Measurements from ENCODE around the gene ACTRT3.

Gene ACTRT3

DNA sequence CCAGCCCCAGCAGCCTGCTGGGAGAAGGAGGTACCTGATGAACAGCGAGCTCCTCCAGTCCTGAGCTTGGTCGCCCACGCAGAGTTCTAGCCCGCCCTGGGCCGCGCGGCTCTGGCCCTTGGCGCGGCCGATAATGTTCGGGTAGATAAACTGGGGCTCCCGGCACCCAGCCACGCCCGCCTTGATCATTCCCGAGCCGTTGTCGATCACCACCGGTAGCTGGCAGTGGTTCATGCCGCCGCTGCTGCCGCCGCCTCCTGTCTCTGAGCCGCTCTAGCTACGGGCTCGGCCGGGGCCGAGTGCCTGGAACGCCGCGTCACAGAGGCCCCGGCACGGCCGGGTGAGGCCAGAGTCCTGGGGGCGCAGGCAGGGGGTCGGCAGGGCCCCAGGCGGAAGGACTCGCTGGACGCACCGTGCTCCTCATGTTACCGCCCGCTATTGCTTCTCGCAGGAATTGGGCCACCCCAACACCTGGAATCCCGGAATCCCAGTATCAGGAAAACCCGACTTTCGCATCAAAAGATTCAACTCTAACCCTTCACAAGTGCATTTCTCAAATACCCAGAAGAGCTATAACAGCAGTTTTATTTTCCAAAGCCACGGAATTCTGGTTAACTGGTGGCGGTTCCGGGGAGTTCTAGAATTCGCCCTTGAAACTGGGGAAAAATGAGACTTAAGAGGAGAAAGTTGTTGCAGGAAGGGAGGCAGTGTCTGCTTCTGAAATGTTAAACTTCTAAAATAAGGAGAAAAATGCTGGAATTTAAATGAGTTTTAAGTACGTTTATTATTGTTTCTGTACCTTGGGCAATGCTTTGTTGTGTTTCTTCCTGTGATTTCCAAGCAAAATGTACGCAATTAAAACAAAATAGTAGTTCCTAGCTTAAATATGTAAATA, at the start of gene ACTRT3:
Gene ACTRT3 (minus strand): TSS at position 275 of the 895 bp plus-strand sequence. CDS start 41 bp downstream, at position 234.
- DNase-seq = peak; percentile 60 to 64

DNA sequence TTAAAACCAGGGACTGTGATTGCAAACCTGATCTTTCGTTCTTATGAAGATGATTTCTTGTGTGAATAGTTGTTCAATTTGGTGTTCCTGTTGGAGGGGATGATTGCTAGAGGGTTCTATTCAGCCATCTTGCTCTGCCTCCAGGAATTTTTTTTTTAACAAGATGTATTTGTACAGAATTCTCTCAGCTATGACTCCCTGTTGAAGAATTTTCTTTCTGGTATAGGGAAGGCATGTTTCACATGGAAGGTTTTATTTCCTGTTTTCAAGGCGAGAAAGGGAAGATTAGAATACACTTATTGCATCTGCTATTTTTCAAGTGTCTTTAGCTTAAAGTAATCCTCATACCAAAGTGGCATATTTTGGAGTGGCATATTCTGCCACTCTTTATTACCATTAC, 49.0 kb upstream of the ACTRT3 start:
- DNase-seq = no peak

DNA sequence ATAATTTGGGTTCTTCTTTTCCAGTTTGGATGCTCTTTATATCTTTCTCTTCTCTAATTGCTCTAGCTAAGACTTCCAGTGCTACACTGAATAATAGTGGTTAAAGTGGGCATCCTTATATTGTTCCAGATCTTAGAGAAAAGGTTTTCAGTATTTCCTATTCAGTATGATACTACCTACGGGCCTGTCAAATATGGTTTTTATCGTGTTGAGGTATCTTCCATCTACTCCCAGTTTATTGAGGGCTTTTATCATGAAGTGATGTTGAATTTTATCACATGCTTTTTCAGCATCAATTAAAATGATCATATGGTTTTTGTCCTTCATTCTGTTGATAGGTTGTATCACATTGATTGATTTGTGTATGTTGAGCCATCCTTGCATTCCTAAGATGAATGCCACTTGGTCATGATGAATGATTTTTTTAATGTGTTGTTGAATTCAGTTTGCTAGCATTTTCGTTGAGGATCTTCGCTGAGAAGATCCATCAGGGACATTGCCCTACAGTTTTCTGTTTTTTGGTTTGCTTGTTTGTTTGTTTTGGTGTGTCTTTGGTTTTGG, 46.3 kb upstream of the ACTRT3 start:
- no peak for DNase-seq

DNA sequence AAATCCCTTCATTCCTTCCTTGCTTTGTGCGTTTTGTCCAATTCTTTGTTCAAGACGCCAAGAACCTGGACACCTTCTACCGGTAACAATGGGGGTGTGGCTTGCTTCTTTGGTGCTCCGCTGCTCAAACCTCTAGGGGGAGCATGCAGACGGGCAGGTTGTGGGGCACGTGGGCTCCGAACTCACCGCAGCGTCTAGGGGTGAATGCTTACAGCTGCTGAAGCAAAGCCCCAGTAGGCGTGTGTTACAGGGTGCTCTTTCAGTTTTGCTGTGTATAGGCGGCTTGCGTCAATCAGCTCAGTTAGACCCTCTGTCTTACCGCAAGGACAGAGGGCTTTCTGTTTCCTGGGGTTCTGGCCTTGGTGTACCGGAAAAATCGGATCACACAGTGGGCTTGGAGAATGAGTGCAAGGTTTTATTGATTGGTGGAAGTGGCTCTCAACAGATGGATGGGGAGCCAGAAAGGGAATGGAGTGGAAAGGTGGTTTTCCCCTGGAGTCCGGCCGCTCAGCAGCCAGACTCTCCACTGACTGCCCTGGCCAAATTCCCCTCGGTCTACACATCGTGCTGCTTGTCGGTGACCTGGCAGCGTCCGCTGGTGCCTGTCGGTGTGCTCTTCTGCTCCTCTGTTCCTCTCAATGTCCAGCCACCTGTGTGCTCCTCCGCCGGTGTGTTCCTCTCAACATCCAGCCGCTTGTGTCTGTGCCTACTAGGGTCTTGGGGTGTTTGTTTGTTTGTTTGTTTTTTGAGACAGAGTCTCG, 44.6 kb upstream of the ACTRT3 start:
- DNase-seq = peak; percentile 88 to 91

DNA sequence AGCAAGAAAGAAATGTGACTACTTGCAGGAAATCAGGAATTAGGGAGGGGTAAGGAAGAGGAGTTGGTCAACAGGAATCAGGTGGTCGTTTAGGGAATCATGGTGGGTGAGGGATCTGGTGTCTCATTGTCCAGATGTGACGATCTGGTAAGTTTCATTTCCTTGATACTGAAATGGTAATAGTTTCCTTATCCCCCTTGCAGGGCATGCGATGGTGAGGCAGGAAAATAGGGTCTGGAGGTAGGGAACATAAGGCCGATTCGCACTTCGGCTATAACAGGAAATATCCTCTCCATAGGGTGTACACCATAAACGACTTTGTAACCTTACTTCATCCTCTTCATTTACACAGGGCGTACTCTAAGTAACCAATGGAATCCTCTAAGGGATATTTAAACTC, 43.9 kb upstream of the ACTRT3 start:
- peak; percentile 46 to 60 for DNase-seq

DNA sequence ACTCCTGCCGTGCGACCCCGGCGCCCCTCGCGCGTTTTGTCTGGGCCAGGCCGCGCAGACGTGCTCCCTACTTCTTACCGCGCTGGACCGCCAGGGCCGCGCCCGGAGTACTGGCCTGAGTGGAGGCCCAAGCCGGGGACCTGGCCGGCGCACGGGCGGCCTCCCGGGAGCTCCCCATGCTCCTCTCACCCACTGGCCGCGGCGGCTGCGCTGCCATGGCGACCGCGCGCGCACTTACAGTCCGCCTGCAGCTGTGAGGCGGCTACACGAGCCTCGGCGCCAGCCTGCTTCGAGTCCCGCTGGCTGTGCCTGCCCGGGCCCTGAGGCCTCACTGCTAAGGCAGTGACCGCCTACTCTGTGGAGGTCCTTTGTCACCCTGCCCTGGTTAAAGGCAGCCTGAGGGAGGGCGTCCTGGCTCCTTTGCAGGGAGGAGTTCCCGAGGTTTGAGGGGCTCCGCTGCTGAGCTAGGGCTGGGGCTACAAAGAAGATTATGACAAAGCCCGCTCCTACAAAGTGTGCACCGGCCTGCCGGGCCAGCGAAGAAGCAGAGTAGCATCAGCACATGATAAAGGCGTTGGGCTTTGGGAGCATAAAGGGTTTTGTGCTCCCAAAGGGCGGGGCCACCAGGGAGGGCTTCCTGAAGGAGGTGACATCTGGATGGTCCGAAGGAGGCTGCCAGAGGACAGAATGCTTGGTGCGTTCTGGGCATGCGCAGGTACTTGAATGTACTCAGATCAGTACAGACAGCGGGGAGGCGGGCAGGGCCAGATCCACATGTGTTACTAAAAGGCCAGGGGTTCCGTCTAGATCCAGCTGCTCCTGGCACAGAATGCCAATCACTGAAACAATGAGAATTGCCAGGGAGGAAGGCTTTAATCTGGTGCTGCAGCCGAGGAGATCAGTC, 43.2 kb upstream of the ACTRT3 start, which contains the start of the genes LRRC34 and LRRIQ4:
Gene LRRC34 (minus strand): TSS at position 573 of the 904 bp plus-strand sequence. CDS start 356 bp downstream, at position 217.
Gene LRRIQ4 (plus strand): TSS at position 539 of the 904 bp plus-strand sequence. CDS start 9,052 bp downstream, outside the sequence.
- DNase-seq = peak; percentile 91 to 92

DNA sequence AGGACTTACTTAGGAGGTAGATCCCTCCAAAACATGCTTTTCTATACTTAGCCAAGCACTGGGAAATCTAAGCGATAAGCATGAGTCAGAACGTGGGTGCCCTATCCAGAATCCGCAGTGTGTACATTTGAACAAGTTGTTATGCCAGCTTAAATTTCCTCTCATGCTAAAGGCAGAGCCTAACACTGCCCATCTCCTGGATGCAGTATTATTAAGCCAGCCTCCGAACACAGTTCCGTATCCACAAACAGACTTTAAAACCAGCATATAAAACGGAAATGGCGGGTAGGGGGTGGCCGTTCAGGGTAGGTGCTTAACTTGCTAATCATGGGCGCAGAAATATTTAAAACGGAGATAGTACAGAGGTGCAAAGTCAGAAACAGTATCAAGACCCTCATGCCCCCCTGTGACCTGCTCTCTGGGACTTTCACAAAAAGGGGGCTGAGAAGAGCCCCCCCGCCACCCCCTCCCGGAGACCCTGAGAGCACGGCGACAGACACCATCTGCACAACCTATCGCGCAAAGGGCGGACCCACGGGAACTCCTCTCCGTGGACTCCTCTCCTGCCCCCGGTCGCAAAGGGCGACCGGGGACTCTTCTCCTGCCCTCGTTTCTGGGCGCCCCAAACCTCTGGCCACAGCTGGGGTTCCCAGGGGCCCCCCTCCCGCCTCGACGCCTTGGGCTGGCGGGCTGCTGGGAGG, 42.4 kb upstream of the ACTRT3 start:
- DNase-seq = peak; percentile 68 to 76

DNA sequence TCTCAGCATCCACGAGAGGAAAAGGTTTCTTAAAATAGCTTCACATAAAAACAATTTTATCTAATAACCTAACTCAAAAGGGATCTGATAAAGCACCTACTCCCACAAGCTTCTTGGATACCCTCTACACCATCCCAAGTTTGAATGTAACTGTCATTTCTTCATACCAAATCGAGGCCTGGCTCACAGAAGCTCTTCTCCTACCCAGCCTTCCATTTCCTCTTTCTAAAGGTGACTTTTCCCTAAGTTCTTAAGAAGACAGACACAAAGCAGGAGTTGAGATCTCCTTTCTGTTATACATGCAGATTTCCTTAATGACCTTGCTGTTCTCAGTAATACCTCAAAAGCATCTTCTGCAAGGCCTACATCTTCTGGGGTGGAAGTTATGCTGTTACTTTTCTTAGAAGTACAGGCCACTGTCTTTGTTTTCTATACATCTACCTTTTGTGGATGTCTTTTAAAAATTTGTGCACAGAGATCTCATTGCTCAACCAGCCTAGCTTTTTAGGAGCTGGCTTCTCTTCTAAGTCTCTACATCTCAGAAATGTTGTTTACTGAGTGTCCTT, 40.0 kb upstream of the ACTRT3 start:
- DNase-seq = peak; percentile 27 to 29

DNA sequence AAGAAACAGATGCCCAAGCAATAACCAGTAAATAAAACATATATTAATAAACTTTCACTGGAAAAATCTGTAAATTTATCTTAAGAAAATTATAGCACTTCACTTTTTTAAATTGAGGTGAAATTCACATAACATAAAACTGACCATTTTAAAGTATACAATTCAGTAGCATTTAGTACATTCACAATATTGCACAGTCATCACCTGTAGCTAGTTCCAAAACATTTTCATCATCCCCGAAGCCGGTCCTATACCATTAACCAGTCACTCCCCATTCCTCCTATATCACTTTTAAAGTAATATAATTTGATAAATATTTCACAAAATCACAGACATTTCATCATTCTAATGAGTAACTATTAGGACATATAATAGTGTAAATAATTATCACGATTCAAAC, 35.3 kb upstream of the ACTRT3 start:
- DNase-seq = no peak

DNA sequence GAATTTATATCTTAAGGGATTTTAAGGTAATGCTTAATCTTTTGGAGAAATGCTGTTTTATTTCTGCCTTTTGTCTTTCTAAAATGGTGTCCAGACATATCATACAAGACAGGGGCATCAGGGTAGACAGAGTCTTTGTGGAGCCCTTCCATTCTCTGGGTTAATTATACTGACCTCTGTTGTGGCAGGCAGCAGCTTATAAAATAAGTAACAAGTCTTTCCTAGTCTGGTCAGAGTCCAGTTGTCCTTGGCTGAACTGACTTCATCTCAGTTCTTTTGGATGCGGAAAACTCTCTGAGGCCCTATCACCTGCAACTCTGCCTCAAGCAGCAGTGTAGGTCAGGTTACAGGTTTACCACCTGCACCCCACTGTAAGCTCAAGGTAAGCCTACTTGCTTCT, 23.0 kb upstream of the ACTRT3 start:
- DNase-seq = no peak

DNA sequence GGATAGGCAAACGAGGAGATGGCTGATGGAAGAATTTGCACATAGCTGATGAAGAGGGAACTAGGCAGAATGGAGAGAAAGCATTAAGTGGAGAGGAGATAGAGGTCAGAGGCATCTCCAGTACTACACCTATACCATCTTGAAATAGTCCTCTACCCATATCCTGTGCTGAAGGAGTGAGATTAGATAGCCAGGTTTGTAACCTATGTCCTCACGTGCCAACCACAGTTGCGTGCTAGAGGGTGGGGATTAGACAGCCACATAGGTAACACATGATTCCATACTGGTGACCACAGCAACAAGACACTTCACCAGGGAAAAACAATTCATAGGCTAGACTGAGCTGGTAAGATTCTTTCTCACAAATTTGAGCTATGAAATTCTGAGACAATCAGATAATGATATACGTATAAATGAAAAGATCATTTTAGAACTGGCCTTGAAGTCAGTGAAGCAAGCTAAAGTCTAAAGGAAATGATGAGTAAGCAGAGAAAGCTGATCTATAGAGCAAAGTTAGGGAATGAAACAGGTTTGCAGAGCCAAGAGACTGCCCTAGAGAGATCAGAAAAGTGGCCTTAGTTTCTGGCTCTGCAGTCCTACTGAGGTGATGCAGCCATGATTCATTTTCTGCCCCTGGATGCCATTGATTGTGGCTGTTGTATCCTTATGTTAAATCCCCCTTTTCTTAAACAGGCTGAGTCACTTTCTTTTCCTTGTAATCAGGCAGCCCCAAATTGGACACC, 21.5 kb upstream of the ACTRT3 start:
- no peak for DNase-seq

DNA sequence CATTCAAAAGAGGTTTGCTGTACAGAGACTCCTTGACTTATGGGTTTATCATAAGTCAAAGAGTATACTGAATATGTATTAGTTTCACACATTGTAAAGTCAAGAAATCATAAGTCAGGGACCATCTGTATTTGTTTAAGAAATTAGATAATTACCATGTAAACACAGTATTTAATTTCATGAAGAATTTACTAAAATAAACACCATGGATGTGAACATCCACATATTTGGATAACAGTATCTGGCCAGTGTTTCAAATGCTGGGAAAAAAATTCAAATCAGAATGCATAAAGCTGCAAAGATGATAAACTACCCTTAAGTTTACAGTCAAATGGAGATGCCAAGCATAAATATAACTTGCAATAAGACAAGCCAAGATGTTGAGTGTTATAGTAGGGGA, 20.9 kb upstream of the ACTRT3 start:
- DNase-seq = no peak

DNA sequence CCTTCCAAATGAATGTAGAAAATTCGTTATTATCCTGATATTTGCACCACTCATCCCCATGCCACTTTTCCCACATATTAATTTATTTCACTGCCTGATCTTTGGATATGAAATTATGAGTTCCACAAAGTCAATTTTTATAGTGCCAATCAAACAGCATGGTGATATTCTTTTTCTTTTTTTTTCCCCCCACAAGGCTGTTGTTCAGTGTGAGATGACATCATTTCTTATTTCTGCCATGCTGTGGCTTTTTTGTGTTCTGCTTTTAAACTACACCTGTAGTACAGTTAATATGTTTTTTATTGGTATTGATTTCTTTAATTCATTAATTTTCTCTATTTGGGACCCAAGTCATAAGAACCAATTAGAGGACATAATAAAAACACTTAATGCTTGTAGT, 18.4 kb upstream of the ACTRT3 start:
- DNase-seq = no peak

DNA sequence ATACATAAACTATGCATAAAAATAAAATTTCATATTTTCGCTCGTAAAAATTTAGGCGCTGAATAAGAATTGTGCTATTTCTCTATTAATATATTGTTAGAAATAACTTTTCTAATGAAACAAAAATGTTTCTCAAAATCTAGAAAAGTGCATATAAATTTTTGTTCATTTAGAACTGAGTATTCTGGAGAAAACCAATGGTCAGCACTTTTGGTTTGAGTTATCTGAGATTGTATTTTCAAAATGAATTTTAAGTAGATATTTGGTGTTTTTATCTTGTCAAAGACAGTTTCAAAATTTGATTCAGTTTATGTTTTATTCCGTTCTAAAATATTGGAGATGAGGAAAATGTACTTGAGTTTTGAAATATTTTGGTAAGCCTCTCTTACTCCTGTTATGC, 17.8 kb upstream of the ACTRT3 start:
- no peak for DNase-seq

DNA sequence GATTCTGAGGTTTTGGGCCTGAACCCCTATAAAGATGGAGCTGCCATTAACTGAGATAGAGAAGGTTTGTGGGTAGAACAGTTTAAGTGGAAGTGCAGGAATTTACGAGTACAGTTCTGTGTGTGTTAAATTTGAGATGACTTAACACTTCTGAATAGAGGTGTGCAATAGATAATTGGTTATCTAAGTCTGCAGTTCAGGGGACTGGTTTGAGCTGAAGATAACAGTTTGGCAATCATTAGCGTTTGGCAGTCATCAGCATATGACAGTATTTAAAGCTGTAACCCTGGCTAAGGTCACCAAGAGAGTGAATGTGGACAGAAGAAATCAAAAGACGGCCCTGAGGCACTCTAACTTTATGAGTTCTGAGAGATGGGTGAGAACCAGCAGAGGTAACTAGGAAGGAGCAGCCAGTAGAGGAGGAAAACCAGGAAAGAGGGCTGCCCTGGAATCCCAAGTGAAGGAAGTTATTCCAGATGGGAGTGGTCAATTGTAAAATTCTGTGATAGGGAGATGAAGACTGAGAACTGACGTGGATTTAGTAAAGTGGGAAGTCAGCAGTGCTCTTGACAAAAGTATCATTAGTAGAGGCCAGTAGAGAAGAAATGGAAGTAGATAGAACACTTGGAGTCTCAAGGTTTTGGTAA, 12.0 kb upstream of the ACTRT3 start:
- DNase-seq = no peak

DNA sequence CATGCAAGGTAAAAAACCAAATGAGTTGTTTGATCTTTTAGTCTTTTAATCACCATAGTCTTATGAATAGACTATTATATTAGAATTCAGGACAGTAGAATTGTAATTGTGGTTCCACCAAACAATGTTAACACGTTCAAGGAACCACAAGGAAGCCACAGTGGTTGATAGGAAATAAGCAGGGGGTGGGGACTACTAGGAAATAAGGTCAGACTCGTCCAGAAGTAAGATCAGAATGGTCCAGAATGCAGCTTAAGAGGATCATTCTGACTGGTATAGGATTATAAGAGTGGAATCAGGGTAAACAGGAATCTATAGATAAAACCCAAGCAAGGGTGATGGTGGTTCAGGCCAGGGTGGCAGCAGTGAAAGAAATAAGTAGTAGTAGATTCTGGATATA, 11.4 kb upstream of the ACTRT3 start:
- no peak for DNase-seq

DNA sequence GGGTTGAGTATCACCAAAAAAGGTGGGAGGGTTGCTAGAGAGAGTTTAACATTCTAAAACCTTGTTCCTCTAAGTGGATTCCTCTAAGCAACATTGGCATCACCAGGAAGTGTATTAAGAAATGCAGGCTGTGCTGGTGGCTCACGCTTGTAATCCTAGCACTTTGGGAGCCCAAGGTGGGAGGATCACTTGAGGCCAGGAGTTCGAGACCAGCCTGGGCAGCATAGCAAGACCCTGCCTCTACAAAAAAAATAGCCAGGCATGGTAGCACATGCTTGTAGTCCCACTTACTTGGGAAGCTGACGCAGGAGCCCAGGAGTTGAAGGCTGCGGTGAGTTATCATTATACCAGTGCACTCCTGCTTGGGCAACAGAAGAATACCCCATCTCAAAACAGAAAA, 8.5 kb upstream of the ACTRT3 start:
- DNase-seq = no peak

DNA sequence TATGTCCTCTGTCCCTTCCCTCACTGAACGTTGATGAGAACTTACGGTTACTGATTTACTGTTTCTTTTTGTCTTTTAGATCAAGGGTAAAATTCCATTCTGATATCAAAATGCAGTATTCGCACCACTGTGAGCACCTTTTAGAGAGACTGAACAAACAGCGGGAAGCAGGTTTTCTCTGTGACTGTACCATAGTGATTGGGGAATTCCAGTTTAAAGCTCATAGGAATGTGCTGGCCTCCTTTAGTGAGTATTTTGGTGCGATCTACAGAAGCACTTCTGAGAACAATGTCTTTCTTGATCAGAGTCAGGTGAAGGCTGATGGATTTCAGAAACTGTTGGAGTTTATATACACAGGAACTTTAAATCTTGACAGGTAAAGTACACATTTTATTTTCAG, 4.8 kb upstream of the ACTRT3 start:
- no peak for DNase-seq

DNA sequence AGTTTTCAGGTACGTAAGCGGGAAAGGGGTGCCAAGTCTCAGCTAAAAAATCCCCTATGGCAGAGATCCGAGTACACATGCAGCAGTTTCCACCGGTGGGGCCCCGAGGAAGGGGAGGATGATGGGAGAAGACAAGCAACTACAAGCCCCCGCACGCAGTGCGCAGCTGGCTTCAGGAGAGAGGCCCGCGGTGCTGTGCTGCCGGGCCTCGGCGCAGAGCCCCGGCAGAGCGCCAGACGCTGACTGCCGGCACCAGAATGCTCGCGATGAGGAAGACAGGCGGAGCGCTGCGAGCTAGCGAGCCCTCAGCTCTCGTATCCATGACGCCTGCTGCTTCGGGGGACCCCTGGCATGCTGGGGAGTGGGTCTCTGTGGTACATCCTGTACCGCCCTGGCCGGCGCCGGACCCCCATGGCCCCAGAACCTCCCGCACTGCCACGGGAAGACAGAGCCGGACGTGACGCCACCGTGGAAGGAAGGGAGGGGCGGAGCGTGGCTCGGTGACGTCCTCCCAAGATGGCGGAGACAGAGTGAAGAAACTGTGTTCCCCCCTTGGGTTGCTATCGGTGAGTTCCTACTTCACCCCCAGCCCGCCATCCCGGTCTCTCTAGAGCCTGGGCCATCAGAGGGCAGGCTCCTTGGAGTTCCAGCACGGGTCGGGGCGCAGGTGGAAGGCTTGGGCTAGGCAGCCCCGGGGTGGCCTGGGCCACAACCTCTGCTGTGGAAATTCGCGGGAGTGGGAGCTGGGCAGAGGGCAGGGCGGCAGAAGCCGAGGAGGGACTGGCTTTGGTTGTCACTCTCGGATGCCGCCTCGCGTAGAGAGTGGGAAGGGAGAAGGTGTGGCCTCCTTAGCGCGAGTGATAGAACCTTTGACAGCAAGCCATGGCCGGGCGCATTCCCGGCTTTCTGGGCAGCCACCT, 3.8 kb upstream of the ACTRT3 start, which contains the start of gene MYNN:
Gene MYNN (plus strand): TSS at position 500 of the 920 bp plus-strand sequence. CDS start 900 bp downstream, outside the sequence.
- DNase-seq = peak; percentile 86 to 87

All from Kasumi-1 (cell line).